LoVo (cell line): ENCODE measurements around the gene TPPP3.

Source experiments
- DNase-seq: peaks from one replicate; pipeline ENCODE4 v3.0.0-alpha.2; 2016; ENCODE audit warnings: low spot score

The TPPP3 gene

GRCh38 chr16:67393111-67393787 lies at the start of gene TPPP3:
Gene TPPP3 (minus strand): TSS chr16:67393498. CDS start chr16:67391111, 2,387 bp downstream.
- DNase-seq, result peak; percentile 26

- DNase-seq, result no peak
Observed at GRCh38 chr16:67442581-67443255, 49.4 kb upstream of the TPPP3 start.

GRCh38 chr16:67441907-67442306 lies 48.6 kb upstream of the TPPP3 start:
- no peak for DNase-seq

- no peak for DNase-seq
Observed at GRCh38 chr16:67441271-67441753, 48.0 kb upstream of the TPPP3 start.

- DNase-seq, result no peak
Observed at GRCh38 chr16:67438824-67439393, 45.6 kb upstream of the TPPP3 start.

GRCh38 chr16:67438098-67438791 lies 44.9 kb upstream of the TPPP3 start:
- DNase-seq, result no peak

- DNase-seq, result no peak
Observed at GRCh38 chr16:67437513-67437912, 44.2 kb upstream of the TPPP3 start.

GRCh38 chr16:67436640-67437193 lies 43.4 kb upstream of the TPPP3 start:
- DNase-seq, result no peak

GRCh38 chr16:67435758-67436164 lies 42.5 kb upstream of the TPPP3 start:
- DNase-seq, result no peak

GRCh38 chr16:67433131-67433719 lies 39.9 kb upstream of the TPPP3 start:
- no peak for DNase-seq

- no peak for DNase-seq
Observed at GRCh38 chr16:67432506-67432890, 39.2 kb upstream of the TPPP3 start.

GRCh38 chr16:67431775-67432505 lies 38.6 kb upstream of the TPPP3 start:
- no peak for DNase-seq

GRCh38 chr16:67430977-67431774 lies 37.9 kb upstream of the TPPP3 start, which contains the start of gene HSD11B2:
Gene HSD11B2 (plus strand): TSS chr16:67431121. CDS start chr16:67431249, 128 bp downstream.
- DNase-seq, result peak; percentile 78

GRCh38 chr16:67430504-67430976 lies 37.2 kb upstream of the TPPP3 start:
- DNase-seq, result peak; percentile 44

GRCh38 chr16:67429799-67430503 lies 36.7 kb upstream of the TPPP3 start:
- no peak for DNase-seq

- no peak for DNase-seq
Observed at GRCh38 chr16:67429053-67429798, 35.9 kb upstream of the TPPP3 start.

- DNase-seq, result peak; percentile 53
Observed at GRCh38 chr16:67428146-67428731, 34.9 kb upstream of the TPPP3 start.

- DNase-seq, result no peak
Observed at GRCh38 chr16:67426950-67427349, 33.7 kb upstream of the TPPP3 start.
